ENCODE measurements around the gene NCAM1.

The NCAM1 gene

GRCh38 chr11:113019711-113020110 is 58.5 kb downstream of the NCAM1 start:
- no peak overlapping the region for H3K9ac ChIP-seq (ENCODE audit: insufficient read length)
- TF ChIP-seq FOXP2 (optimal IDR thresholded peaks at IDR 0.05; ENCODE audit: control extremely low read depth, extremely low read length, insufficient read depth) (no peak), POLR2AphosphoS5 (IDR thresholded peaks at IDR 0.05; ENCODE audit: borderline replicate concordance, low read depth, low read length) (no peak), EZH2 (IDR thresholded peaks at IDR 0.05) (no peak)
- H3K36me3 ChIP-seq (ENCODE audit: insufficient read depth, low read length) = no peaks in the 10 kb centered on the region
- DNase-seq (ENCODE audit: low read depth, low spot score) = no peak
- no peak overlapping the region for H3K4me3 ChIP-seq
- H3K9me3 ChIP-seq (ENCODE audit: low read depth, low read length) = no peaks in the 10 kb centered on the region
- no peak overlapping the region for H3K27ac ChIP-seq

- no peak for DNase-seq (ENCODE audit: low read depth, low spot score)
- TF ChIP-seq EZH2 (IDR thresholded peaks at IDR 0.05) (no peak), FOXP2 (optimal IDR thresholded peaks at IDR 0.05; ENCODE audit: control extremely low read depth, extremely low read length, insufficient read depth) (no peak), POLR2AphosphoS5 (IDR thresholded peaks at IDR 0.05; ENCODE audit: borderline replicate concordance, low read depth, low read length) (no peak)
- Histone ChIP-seq H3K9ac (ENCODE audit: insufficient read length) (no peak overlapping the region), H3K27ac (no peak overlapping the region), H3K36me3 (ENCODE audit: insufficient read depth, low read length) (no peaks in the 10 kb centered on the region), H3K9me3 (ENCODE audit: low read depth, low read length) (no peaks in the 10 kb centered on the region), H3K4me3 (no peak overlapping the region)
Measured at GRCh38 chr11:113021111-113021510, 59.9 kb downstream of the NCAM1 start.

GRCh38 chr11:113022262-113022661 is 61.0 kb downstream of the NCAM1 start:
- TF ChIP-seq FOXP2 (optimal IDR thresholded peaks at IDR 0.05; ENCODE audit: control extremely low read depth, extremely low read length, insufficient read depth) (no peak), POLR2AphosphoS5 (IDR thresholded peaks at IDR 0.05; ENCODE audit: borderline replicate concordance, low read depth, low read length) (no peak), EZH2 (IDR thresholded peaks at IDR 0.05) (no peak)
- H3K4me3 ChIP-seq = no peak overlapping the region
- H3K27ac ChIP-seq = no peak overlapping the region
- no peak for DNase-seq (ENCODE audit: low read depth, low spot score)
- no peak overlapping the region for H3K9ac ChIP-seq (ENCODE audit: insufficient read length)
- H3K9me3 ChIP-seq (ENCODE audit: low read depth, low read length) = no peaks in the 10 kb centered on the region
- no peaks in the 10 kb centered on the region for H3K36me3 ChIP-seq (ENCODE audit: insufficient read depth, low read length)

- Histone ChIP-seq H3K4me3 (peak overlapping the region; percentile 4; the same call in 1 of the 2 replicates), H3K9me3 (ENCODE audit: low read depth, low read length) (no peaks in the 10 kb centered on the region), H3K27ac (no peak overlapping the region), H3K36me3 (ENCODE audit: insufficient read depth, low read length) (no peaks in the 10 kb centered on the region), H3K9ac (ENCODE audit: insufficient read length) (no peak overlapping the region)
- no peak for DNase-seq (ENCODE audit: low read depth, low spot score)
- TF ChIP-seq EZH2 (IDR thresholded peaks at IDR 0.05) = no peak
- TF ChIP-seq POLR2AphosphoS5 (IDR thresholded peaks at IDR 0.05; ENCODE audit: borderline replicate concordance, low read depth, low read length) = no peak
- TF ChIP-seq FOXP2 (optimal IDR thresholded peaks at IDR 0.05; ENCODE audit: control extremely low read depth, extremely low read length, insufficient read depth) = no peak
Measured at GRCh38 chr11:113023228-113023627, 62.0 kb downstream of the NCAM1 start.

- TF ChIP-seq POLR2AphosphoS5 (IDR thresholded peaks at IDR 0.05; ENCODE audit: borderline replicate concordance, low read depth, low read length) = no peak
- no peak for TF ChIP-seq EZH2 (IDR thresholded peaks at IDR 0.05)
- no peak for TF ChIP-seq FOXP2 (optimal IDR thresholded peaks at IDR 0.05; ENCODE audit: control extremely low read depth, extremely low read length, insufficient read depth)
- Histone ChIP-seq H3K9ac (ENCODE audit: insufficient read length) (no peak overlapping the region), H3K4me3 (no peak overlapping the region), H3K27ac (no peak overlapping the region), H3K9me3 (ENCODE audit: low read depth, low read length) (no peaks in the 10 kb centered on the region), H3K36me3 (ENCODE audit: insufficient read depth, low read length) (no peaks in the 10 kb centered on the region)
- no peak for DNase-seq (ENCODE audit: low read depth, low spot score)
Measured at GRCh38 chr11:113023986-113024385, 62.8 kb downstream of the NCAM1 start.

- Histone ChIP-seq H3K4me3 (no peak overlapping the region), H3K36me3 (ENCODE audit: insufficient read depth, low read length) (no peaks in the 10 kb centered on the region), H3K27ac (no peak overlapping the region), H3K9me3 (ENCODE audit: low read depth, low read length) (no peaks in the 10 kb centered on the region), H3K9ac (ENCODE audit: insufficient read length) (no peak overlapping the region)
- DNase-seq (ENCODE audit: low read depth, low spot score) = no peak
- TF ChIP-seq POLR2AphosphoS5 (IDR thresholded peaks at IDR 0.05; ENCODE audit: borderline replicate concordance, low read depth, low read length) = no peak
Measured at GRCh38 chr11:113026778-113027177, 65.6 kb downstream of the NCAM1 start.

- TF ChIP-seq POLR2AphosphoS5 (IDR thresholded peaks at IDR 0.05; ENCODE audit: borderline replicate concordance, low read depth, low read length) = no peak; the same call in 1 of the 2 replicates
- no peak for TF ChIP-seq EZH2 (IDR thresholded peaks at IDR 0.05)
- TF ChIP-seq FOXP2 (optimal IDR thresholded peaks at IDR 0.05; ENCODE audit: control extremely low read depth, extremely low read length, insufficient read depth) = no peak
- Histone ChIP-seq H3K36me3 (ENCODE audit: insufficient read depth, low read length) (no peaks in the 10 kb centered on the region), H3K9me3 (ENCODE audit: low read depth, low read length) (no peaks in the 10 kb centered on the region), H3K9ac (ENCODE audit: insufficient read length) (no peak overlapping the region), H3K27ac (peak overlapping the region; percentile 38), H3K4me3 (peak overlapping the region; percentile 7; the same call in 1 of the 2 replicates)
- DNase-seq (ENCODE audit: low read depth, low spot score) = peak; percentile 45
Measured at GRCh38 chr11:113034576-113034975, 73.4 kb downstream of the NCAM1 start.

- no peak overlapping the region for H3K9ac ChIP-seq (ENCODE audit: insufficient read length)
- H3K4me3 ChIP-seq = no peak overlapping the region
- no peaks in the 10 kb centered on the region for H3K9me3 ChIP-seq (ENCODE audit: low read depth, low read length)
- no peak for TF ChIP-seq FOXP2 (optimal IDR thresholded peaks at IDR 0.05; ENCODE audit: control extremely low read depth, extremely low read length, insufficient read depth)
- TF ChIP-seq POLR2AphosphoS5 (IDR thresholded peaks at IDR 0.05; ENCODE audit: borderline replicate concordance, low read depth, low read length) = no peak
- TF ChIP-seq EZH2 (IDR thresholded peaks at IDR 0.05) = no peak
- H3K27ac ChIP-seq = no peak overlapping the region
- DNase-seq (ENCODE audit: low read depth, low spot score) = no peak
- no peaks in the 10 kb centered on the region for H3K36me3 ChIP-seq (ENCODE audit: insufficient read depth, low read length)
Measured at GRCh38 chr11:113035708-113036107, 74.5 kb downstream of the NCAM1 start.

- no peak for DNase-seq (ENCODE audit: low read depth, low spot score)
- Histone ChIP-seq H3K36me3 (ENCODE audit: insufficient read depth, low read length) (no peaks in the 10 kb centered on the region), H3K9me3 (ENCODE audit: low read depth, low read length) (no peaks in the 10 kb centered on the region), H3K27ac (no peak overlapping the region), H3K9ac (ENCODE audit: insufficient read length) (no peak overlapping the region), H3K4me3 (no peak overlapping the region)
- no peak for TF ChIP-seq EZH2 (IDR thresholded peaks at IDR 0.05)
- TF ChIP-seq FOXP2 (optimal IDR thresholded peaks at IDR 0.05; ENCODE audit: control extremely low read depth, extremely low read length, insufficient read depth) = no peak
- TF ChIP-seq POLR2AphosphoS5 (IDR thresholded peaks at IDR 0.05; ENCODE audit: borderline replicate concordance, low read depth, low read length) = no peak
Measured at GRCh38 chr11:113043698-113044097, 82.5 kb downstream of the NCAM1 start.

Data from SK-N-MC (cell line).